Mammary epithelial cell (primary cell): ENCODE results near the gene HS6ST2.

Experiments
- EZH2 ChIP-seq: IDR thresholded peaks from 2 replicates; pipeline ENCODE4 v1.6.1; 2012; ENCODE audit warnings: low read length, inconsistent platforms, borderline replicate concordance
- TF ChIP-seq, protein P1 (sequence below), 2 donors: IDR thresholded peaks in 1 of 2; conservative IDR thresholded peaks in 1 of 2; 2 replicates each; pipeline ENCODE4 v1.5.1; 2011 to 2012; ENCODE audit warnings: inconsistent platforms in 2 of 2, low read length in 2 of 2, mild to moderate bottlenecking in 2 of 2, control low read depth in 1 of 2, low read depth in 1 of 2; ENCODE audit not compliant: insufficient read depth in 1 of 2; ENCODE audit errors: extremely low read depth in 1 of 2

DNA sequence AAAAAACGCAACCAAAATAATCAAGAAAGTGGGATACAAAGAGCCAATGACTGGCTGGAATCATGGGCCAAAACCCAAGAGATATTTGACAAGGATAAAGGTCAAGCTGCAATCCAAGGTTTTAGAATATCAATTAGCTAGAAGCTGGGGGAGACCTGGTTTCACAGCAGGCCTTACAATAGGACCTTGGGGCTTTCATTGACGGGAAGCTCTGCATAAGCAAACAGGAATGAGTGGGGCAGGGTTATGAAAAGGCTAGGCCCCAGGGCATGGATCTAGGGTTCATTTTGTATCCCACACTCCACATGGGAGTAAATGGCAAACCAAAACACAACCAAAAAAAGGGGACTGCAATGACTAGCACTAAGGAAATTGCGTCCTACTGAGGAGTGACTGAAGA is 215.3 kb downstream of the HS6ST2 start:
- TF ChIP-seq, protein P1, sequence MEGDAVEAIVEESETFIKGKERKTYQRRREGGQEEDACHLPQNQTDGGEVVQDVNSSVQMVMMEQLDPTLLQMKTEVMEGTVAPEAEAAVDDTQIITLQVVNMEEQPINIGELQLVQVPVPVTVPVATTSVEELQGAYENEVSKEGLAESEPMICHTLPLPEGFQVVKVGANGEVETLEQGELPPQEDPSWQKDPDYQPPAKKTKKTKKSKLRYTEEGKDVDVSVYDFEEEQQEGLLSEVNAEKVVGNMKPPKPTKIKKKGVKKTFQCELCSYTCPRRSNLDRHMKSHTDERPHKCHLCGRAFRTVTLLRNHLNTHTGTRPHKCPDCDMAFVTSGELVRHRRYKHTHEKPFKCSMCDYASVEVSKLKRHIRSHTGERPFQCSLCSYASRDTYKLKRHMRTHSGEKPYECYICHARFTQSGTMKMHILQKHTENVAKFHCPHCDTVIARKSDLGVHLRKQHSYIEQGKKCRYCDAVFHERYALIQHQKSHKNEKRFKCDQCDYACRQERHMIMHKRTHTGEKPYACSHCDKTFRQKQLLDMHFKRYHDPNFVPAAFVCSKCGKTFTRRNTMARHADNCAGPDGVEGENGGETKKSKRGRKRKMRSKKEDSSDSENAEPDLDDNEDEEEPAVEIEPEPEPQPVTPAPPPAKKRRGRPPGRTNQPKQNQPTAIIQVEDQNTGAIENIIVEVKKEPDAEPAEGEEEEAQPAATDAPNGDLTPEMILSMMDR (conservative IDR thresholded peaks at IDR 0.05 in 1 of 2, IDR thresholded peaks at IDR 0.05 in 1 of 2; ENCODE audit: extremely low read depth in 1 of 2, insufficient read depth in 1 of 2, low read depth in 1 of 2, low read length in 2 of 2), result no peak
- TF ChIP-seq EZH2, result no peak
